Liver (tissue), 3 donors: ENCODE measurements around the gene PARD3.

Experiments used
- EGR1 ChIP-seq, 2 donors: IDR thresholded peaks; 2 replicates each; pipeline ENCODE4 v1.6.1; 2016 to 2018; ENCODE audit warnings: antibody characterized with exemption in 2 of 2, low read depth in 2 of 2
- FOXA1 ChIP-seq: IDR thresholded peaks from 2 replicates; pipeline ENCODE4 v1.6.1; 2016; ENCODE audit warnings: antibody characterized with exemption
- GABPA ChIP-seq, 2 donors: IDR thresholded peaks in 1 of 2; conservative IDR thresholded peaks in 1 of 2; 2 replicates each; pipeline ENCODE4 v1.6.1; 2016; ENCODE audit warnings: antibody characterized with exemption in 2 of 2, mild to moderate bottlenecking in 1 of 2, moderate library complexity in 1 of 2
- JUND ChIP-seq, 2 donors: IDR thresholded peaks; 2 replicates each; pipeline ENCODE4 v1.6.1; 2016; ENCODE audit warnings: antibody characterized with exemption in 2 of 2
- TAF1 ChIP-seq: conservative IDR thresholded peaks from 2 replicates; pipeline ENCODE4 v1.6.1; 2016; ENCODE audit warnings: antibody characterized with exemption, mild to moderate bottlenecking
- YY1 ChIP-seq: IDR thresholded peaks from 2 replicates; pipeline ENCODE4 v1.6.1; 2016; ENCODE audit warnings: antibody characterized with exemption, mild to moderate bottlenecking
- TF ChIP-seq, protein P1 (sequence below): fragments of 150-350 bp; IDR thresholded peaks from 2 replicates; pipeline ENCODE4 v1.5.1; 2017; ENCODE audit warnings: improper control_type of control experiment, low read depth, low read length; ENCODE audit not compliant: missing input control
- TF ChIP-seq, protein P2 (sequence below): IDR thresholded peaks from 2 replicates; pipeline ENCODE4 v1.6.1; 2016; ENCODE audit warnings: antibody characterized with exemption
- TF ChIP-seq, protein P3 (sequence below): IDR thresholded peaks from 2 replicates; pipeline ENCODE4 v1.6.1; 2016; ENCODE audit warnings: antibody characterized with exemption, mild to moderate bottlenecking
- TF ChIP-seq, protein P4 (sequence below): IDR thresholded peaks from 2 replicates; pipeline ENCODE4 v1.6.1; 2016; ENCODE audit warnings: antibody characterized with exemption
- TF ChIP-seq, protein P5 (sequence below): IDR thresholded peaks from 2 replicates; pipeline ENCODE4 v1.6.1; 2016; ENCODE audit warnings: antibody characterized with exemption
- donor health status: healthy.
- donor health status: healthy.

DNA sequence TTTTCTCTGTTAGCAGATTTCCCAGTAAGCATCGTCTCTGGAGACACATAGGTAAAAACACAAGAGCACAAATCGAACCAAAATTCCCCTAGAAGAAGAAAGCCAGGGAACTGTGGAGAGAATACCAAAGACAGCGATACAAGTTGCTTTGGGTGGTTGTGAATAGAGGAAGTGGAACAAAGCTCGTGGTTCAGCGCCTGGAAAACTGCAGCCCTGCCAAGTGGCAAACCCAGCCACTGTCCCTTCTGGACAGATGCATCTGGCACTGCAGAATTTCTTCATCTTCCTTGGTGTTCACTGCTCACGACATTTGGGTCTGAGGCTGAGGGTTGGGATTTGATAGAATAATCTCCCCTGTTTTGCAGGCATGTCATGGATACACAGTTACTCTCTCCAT is 733.8 kb downstream of the PARD3 start:
- TF ChIP-seq, protein P1, sequence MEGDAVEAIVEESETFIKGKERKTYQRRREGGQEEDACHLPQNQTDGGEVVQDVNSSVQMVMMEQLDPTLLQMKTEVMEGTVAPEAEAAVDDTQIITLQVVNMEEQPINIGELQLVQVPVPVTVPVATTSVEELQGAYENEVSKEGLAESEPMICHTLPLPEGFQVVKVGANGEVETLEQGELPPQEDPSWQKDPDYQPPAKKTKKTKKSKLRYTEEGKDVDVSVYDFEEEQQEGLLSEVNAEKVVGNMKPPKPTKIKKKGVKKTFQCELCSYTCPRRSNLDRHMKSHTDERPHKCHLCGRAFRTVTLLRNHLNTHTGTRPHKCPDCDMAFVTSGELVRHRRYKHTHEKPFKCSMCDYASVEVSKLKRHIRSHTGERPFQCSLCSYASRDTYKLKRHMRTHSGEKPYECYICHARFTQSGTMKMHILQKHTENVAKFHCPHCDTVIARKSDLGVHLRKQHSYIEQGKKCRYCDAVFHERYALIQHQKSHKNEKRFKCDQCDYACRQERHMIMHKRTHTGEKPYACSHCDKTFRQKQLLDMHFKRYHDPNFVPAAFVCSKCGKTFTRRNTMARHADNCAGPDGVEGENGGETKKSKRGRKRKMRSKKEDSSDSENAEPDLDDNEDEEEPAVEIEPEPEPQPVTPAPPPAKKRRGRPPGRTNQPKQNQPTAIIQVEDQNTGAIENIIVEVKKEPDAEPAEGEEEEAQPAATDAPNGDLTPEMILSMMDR, result no peak
- TF ChIP-seq FOXA1, result no peak
- no peak for TF ChIP-seq TAF1
- TF ChIP-seq, protein P2, sequence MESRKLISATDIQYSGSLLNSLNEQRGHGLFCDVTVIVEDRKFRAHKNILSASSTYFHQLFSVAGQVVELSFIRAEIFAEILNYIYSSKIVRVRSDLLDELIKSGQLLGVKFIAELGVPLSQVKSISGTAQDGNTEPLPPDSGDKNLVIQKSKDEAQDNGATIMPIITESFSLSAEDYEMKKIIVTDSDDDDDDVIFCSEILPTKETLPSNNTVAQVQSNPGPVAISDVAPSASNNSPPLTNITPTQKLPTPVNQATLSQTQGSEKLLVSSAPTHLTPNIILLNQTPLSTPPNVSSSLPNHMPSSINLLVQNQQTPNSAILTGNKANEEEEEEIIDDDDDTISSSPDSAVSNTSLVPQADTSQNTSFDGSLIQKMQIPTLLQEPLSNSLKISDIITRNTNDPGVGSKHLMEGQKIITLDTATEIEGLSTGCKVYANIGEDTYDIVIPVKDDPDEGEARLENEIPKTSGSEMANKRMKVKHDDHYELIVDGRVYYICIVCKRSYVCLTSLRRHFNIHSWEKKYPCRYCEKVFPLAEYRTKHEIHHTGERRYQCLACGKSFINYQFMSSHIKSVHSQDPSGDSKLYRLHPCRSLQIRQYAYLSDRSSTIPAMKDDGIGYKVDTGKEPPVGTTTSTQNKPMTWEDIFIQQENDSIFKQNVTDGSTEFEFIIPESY, result no peak
- TF ChIP-seq, protein P3, sequence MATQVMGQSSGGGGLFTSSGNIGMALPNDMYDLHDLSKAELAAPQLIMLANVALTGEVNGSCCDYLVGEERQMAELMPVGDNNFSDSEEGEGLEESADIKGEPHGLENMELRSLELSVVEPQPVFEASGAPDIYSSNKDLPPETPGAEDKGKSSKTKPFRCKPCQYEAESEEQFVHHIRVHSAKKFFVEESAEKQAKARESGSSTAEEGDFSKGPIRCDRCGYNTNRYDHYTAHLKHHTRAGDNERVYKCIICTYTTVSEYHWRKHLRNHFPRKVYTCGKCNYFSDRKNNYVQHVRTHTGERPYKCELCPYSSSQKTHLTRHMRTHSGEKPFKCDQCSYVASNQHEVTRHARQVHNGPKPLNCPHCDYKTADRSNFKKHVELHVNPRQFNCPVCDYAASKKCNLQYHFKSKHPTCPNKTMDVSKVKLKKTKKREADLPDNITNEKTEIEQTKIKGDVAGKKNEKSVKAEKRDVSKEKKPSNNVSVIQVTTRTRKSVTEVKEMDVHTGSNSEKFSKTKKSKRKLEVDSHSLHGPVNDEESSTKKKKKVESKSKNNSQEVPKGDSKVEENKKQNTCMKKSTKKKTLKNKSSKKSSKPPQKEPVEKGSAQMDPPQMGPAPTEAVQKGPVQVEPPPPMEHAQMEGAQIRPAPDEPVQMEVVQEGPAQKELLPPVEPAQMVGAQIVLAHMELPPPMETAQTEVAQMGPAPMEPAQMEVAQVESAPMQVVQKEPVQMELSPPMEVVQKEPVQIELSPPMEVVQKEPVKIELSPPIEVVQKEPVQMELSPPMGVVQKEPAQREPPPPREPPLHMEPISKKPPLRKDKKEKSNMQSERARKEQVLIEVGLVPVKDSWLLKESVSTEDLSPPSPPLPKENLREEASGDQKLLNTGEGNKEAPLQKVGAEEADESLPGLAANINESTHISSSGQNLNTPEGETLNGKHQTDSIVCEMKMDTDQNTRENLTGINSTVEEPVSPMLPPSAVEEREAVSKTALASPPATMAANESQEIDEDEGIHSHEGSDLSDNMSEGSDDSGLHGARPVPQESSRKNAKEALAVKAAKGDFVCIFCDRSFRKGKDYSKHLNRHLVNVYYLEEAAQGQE, result no peak
- no peak for TF ChIP-seq GABPA (IDR thresholded peaks at IDR 0.05 in 1 of 2, conservative IDR thresholded peaks at IDR 0.05 in 1 of 2)
- no peak for TF ChIP-seq JUND (IDR thresholded peaks at IDR 0.05)
- TF ChIP-seq, protein P4, sequence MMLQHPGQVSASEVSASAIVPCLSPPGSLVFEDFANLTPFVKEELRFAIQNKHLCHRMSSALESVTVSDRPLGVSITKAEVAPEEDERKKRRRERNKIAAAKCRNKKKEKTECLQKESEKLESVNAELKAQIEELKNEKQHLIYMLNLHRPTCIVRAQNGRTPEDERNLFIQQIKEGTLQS, result no peak
- no peak for TF ChIP-seq EGR1 (IDR thresholded peaks at IDR 0.05; ENCODE audit: low read depth in 2 of 2)
- TF ChIP-seq YY1, result no peak
- TF ChIP-seq, protein P5, sequence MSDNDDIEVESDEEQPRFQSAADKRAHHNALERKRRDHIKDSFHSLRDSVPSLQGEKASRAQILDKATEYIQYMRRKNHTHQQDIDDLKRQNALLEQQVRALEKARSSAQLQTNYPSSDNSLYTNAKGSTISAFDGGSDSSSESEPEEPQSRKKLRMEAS, result no peak
